SK-N-SH treated with all-trans-retinoic acid at 6 μM for 48 hours (cell line): ENCODE measurements around the gene KEL.

Source experiments
- ARNTL ChIP-seq: fragments of 450-650 bp; formaldehyde crosslinking; IDR thresholded peaks from 2 replicates; pipeline ENCODE4 v1.5.0; 2020; ENCODE audit warnings: low read depth, mild to moderate bottlenecking, moderate library complexity, borderline replicate concordance
- CSRNP3 ChIP-seq: fragments of 250-450 bp; sonication (Bioruptor Pico); IDR thresholded peaks from 2 replicates; pipeline ENCODE4 v1.5.1; 2021; ENCODE audit warnings: mild to moderate bottlenecking, moderate library complexity
- ESRRG ChIP-seq: fragments of 250-450 bp; sonication (Bioruptor Pico); IDR thresholded peaks from 2 replicates; pipeline ENCODE4 v1.6.1; 2021; ENCODE audit warnings: mild to moderate bottlenecking
- PATZ1 ChIP-seq: fragments of 250-450 bp; sonication (Bioruptor Pico); IDR thresholded peaks from 2 replicates; pipeline ENCODE4 v1.8.0; 2020; ENCODE audit warnings: mild to moderate bottlenecking, moderate library complexity, borderline replicate concordance
- POU6F1 ChIP-seq: fragments of 250-450 bp; sonication (Bioruptor Pico); IDR thresholded peaks from 2 replicates; pipeline ENCODE4 v1.8.0; 2021; ENCODE audit warnings: low read depth, mild to moderate bottlenecking, moderate library complexity, borderline replicate concordance
- PPARA ChIP-seq: fragments of 250-450 bp; sonication (Bioruptor Pico); IDR thresholded peaks from 2 replicates; pipeline ENCODE4 v1.5.0; 2020; ENCODE audit warnings: mild to moderate bottlenecking, borderline replicate concordance
- RARB ChIP-seq: fragments of 250-450 bp; sonication (Bioruptor Pico); IDR thresholded peaks from 2 replicates; pipeline ENCODE4 v1.8.0; 2021; ENCODE audit warnings: mild to moderate bottlenecking, moderate library complexity
- TCF4 ChIP-seq: fragments of 250-450 bp; sonication (Bioruptor Pico); IDR thresholded peaks from 2 replicates; pipeline ENCODE4 v1.8.0; 2021; ENCODE audit warnings: mild to moderate bottlenecking, moderate library complexity, borderline replicate concordance
- TOX ChIP-seq: fragments of 250-450 bp; sonication (Bioruptor Pico); IDR thresholded peaks from 2 replicates; pipeline ENCODE4 v1.8.0; 2021; ENCODE audit warnings: mild to moderate bottlenecking, moderate library complexity, borderline replicate concordance
- TSHZ2 ChIP-seq: fragments of 250-450 bp; sonication (Bioruptor Pico); IDR thresholded peaks from 2 replicates; pipeline ENCODE4 v1.5.0; 2020; ENCODE audit warnings: mild to moderate bottlenecking, moderate library complexity
- ZC3H10 ChIP-seq: fragments of 250-450 bp; sonication (Bioruptor Pico); IDR thresholded peaks from 2 replicates; pipeline ENCODE4 v1.5.1; 2021; ENCODE audit warnings: mild to moderate bottlenecking, moderate library complexity
- ZNF8 ChIP-seq: fragments of 450-650 bp; formaldehyde crosslinking; IDR thresholded peaks from 2 replicates; pipeline ENCODE4 v1.5.0; 2020; ENCODE audit warnings: mild to moderate bottlenecking, moderate library complexity

GRCh38 chr7:142916508-142916907 lies 45.7 kb downstream of the KEL start:
- TF ChIP-seq TSHZ2 (CRISPR knock-in tag) (no peak), ZNF8 (CRISPR knock-in tag) (no peak), TOX (CRISPR knock-in tag) (no peak), ZC3H10 (CRISPR knock-in tag) (no peak), PATZ1 (CRISPR knock-in tag) (no peak), CSRNP3 (CRISPR knock-in tag) (no peak), ARNTL (CRISPR knock-in tag) (no peak), TCF4 (CRISPR knock-in tag) (no peak), RARB (CRISPR knock-in tag) (no peak), POU6F1 (no peak), PPARA (no peak), ESRRG (no peak)
